GM12878 (cell line): ENCODE data around the gene LGI4. TPM values are rescaled to one million over a fixed set of nuclear protein-coding genes. Genes with fewer than 3 reads are reported as not detected.

Experiments used
- ATAC-seq: fragments of 200-7000 bp; cut with Tn5 transposase; 3 replicates; pipeline ENCODE4 v1.9.1; 2020; ENCODE audit warnings: mild to moderate bottlenecking, moderate library complexity
- BruUV-seq: library from RNA; stranded (reverse); fragments of 400-500 nt; replicated peaks from 2 replicates; lab custom pipeline; 2021; lab: Mats Ljungman, UMichigan
- CTCF ChIA-PET: fragments of 300-600 bp; sonication (Branson Sonifier 250); formaldehyde crosslinking; extraction: SDS; loops from one replicate; lab custom pipeline; 2021; ENCODE audit warnings: inconsistent platforms; lab: Yijun Ruan, JAX
- POLR2A ChIA-PET: fragments of 350-600 bp; formaldehyde crosslinking; extraction: SDS; loops from one replicate; lab custom pipeline; 2021; ENCODE audit warnings: inconsistent platforms; lab: Charles Lee
- RAD21 ChIA-PET: fragments of 300-600 bp; sonication (Branson Sonifier 250); formaldehyde crosslinking; loops from one replicate; lab custom pipeline; 2023; ENCODE audit warnings: antibody characterized with exemption; ENCODE audit not compliant: unreplicated experiment; lab: Charles Lee
- SMC1A ChIA-PET: fragments of 300-600 bp; sonication (Branson Sonifier 250); formaldehyde crosslinking; loops from one replicate; lab custom pipeline; 2023; ENCODE audit not compliant: unreplicated experiment, uncharacterized antibody; lab: Charles Lee
- DNase-seq: peaks from one replicate; pipeline ENCODE4 v3.0.0-alpha.2; 2011; ENCODE audit warnings: low read depth, low spot score
- FAIRE-seq: peaks from 3 replicates; lab custom pipeline; 2011; peaks lifted over from hg19 to GRCh38; lab: Jason Lieb, UNC
- H2AFZ ChIP-seq: 2 replicates; pipeline ENCODE4 v1.6.0; 2011; ENCODE audit warnings: low read depth, low read length, control low read depth; ENCODE audit not compliant: control insufficient read depth
- H3K27ac ChIP-seq: 2 replicates; pipeline ENCODE4 v1.5.1; 2011; ENCODE audit warnings: control low read depth; ENCODE audit not compliant: control insufficient read depth, insufficient read depth
- H3K27me3 ChIP-seq, 2 experiments: replicated peaks in 1 of 2; 2 replicates each; pipeline versions ENCODE4 v1.6.0 to v1.6.1; 2011; ENCODE audit warnings: low read length in 1 of 2; ENCODE audit not compliant: control insufficient read depth in 2 of 2, insufficient read depth in 2 of 2
- H3K36me3 ChIP-seq, 2 experiments: 2 replicates each; pipeline ENCODE4 v1.5.1; 2011; ENCODE audit warnings: low read length in 1 of 2; ENCODE audit not compliant: control insufficient read depth in 2 of 2, insufficient read depth in 2 of 2
- H3K4me1 ChIP-seq: 2 replicates; pipeline ENCODE4 v1.6.1; 2011; ENCODE audit warnings: mild to moderate bottlenecking, low read length, moderate library complexity, mixed read lengths; ENCODE audit not compliant: control insufficient read depth, insufficient read depth
- H3K4me2 ChIP-seq: 2 replicates; pipeline ENCODE4 v1.6.0; 2011; ENCODE audit warnings: control low read depth; ENCODE audit not compliant: control insufficient read depth, insufficient read depth
- H3K4me3 ChIP-seq: fragments of 200-600 bp; sonication (generic); 2 replicates; pipeline ENCODE4 v1.5.1; 2016
- H3K79me2 ChIP-seq: 2 replicates; pipeline ENCODE4 v1.6.0; 2011; ENCODE audit warnings: low read length; ENCODE audit not compliant: control insufficient read depth, insufficient read depth
- H3K9ac ChIP-seq: 2 replicates; pipeline ENCODE4 v1.8.0; 2011; ENCODE audit warnings: low read length, control low read depth, mixed read lengths; ENCODE audit not compliant: control insufficient read depth, insufficient read depth
- H3K9me3 ChIP-seq: replicated peaks from 3 replicates; pipeline ENCODE4 v1.5.1; 2011; ENCODE audit warnings: mild to moderate bottlenecking, low read length; ENCODE audit not compliant: control insufficient read depth, insufficient read depth
- H4K20me1 ChIP-seq: 2 replicates; pipeline ENCODE4 v1.6.0; 2011; ENCODE audit not compliant: control insufficient read depth, insufficient read depth
- ASH2L ChIP-seq: fragments of 300-600, 200-600 bp; sonication (generic); IDR thresholded peaks from 2 replicates; pipeline ENCODE4 v1.6.1; 2017; ENCODE audit warnings: low read depth, mild to moderate bottlenecking, borderline replicate concordance
- IKZF2 ChIP-seq, 2 experiments: fragments of 450-650 bp; IDR thresholded peaks; 2 replicates each; pipeline ENCODE4 v1.6.1; 2017; ENCODE audit warnings: mild to moderate bottlenecking in 2 of 2, moderate library complexity in 2 of 2
- WGBS: methylation state at CpG from one replicate; pipeline ENCODE4 v1.1.6; 2016; ENCODE audit warnings: low lambda C conversion rate; ENCODE audit not compliant: insufficient replicate concordance, insufficient coverage; ENCODE audit errors: missing lambda C conversion rate; 5-methylcytosine and 5-hydroxymethylcytosine counted together
- in situ Hi-C: fragments of 300-500 bp; cut with MboI; formaldehyde crosslinking; loops from 9 replicates; pipeline ENCODE4 v1.14.3; 2018; ENCODE audit warnings: mixed read lengths
- intact Hi-C: fragments of 100-400 bp; cut with micrococcal nuclease; formaldehyde crosslinking; loops from one replicate; pipeline ENCODE4 v1.14.2; 2022; ENCODE audit not compliant: unreplicated experiment
- polyA plus RNA-seq, 11 experiments: library from polyadenylated mRNA; depleted of rRNA in 4 of 11; unstranded in 6 of 11; stranded (reverse) in 5 of 11; fragments of >200 nt; fragmentation: Nextera tagmentation in 4 of 11; fragmentation: Illumina TruSeq in 1 of 11; extraction: Ambion mirVana in 4 of 11; extraction: Trizol in 1 of 11; gene quantifications; 1 replicate in 1 of 11; 2 replicates in 10 of 11; pipeline versions ENCODE4 v1.2.1 to v1.2.3, GENCODE V29; 2011 to 2016; ENCODE audit warnings: inconsistent platforms in 2 of 11, missing spikeins in 2 of 11, low read depth in 1 of 11
- total RNA-seq, 4 experiments: library from RNA; depleted of rRNA in 3 of 4; stranded (reverse); fragments of >200 nt in 3 of 4; fragmentation: Illumina TruSeq in 1 of 4; extraction: Trizol in 1 of 4; gene quantifications; 2 replicates each; pipeline versions ENCODE4 v1.2.1 to v1.2.3, GENCODE V29; 2013 to 2021
- TF ChIP-seq, protein P1 (sequence below): fragments of 450-650 bp; IDR thresholded peaks from 2 replicates; pipeline ENCODE4 v1.6.1; 2016; ENCODE audit warnings: mild to moderate bottlenecking, moderate library complexity, borderline replicate concordance
- TF ChIP-seq, protein P2 (sequence below): IDR thresholded peaks from 2 replicates; pipeline ENCODE4 v1.6.1; 2012; ENCODE audit warnings: low read length, inconsistent platforms
- TF ChIP-seq, protein P3 (sequence below): fragments of 450-650 bp; formaldehyde crosslinking; IDR thresholded peaks from 2 replicates; pipeline ENCODE4 v1.5.0; 2022; ENCODE audit warnings: mild to moderate bottlenecking, missing genetic modification characterization
- TF ChIP-seq, protein P4 (sequence below): IDR thresholded peaks from 2 replicates; pipeline ENCODE4 v1.6.1; 2012; ENCODE audit warnings: improper control_type of control experiment, low read depth, low read length; ENCODE audit not compliant: insufficient replicate concordance

Gene LGI4
- total and polyA plus RNA-seq, 10 of the 15 experiments (the other 5 are each of a cell fraction or from before 2014, with no cell fraction given): 0.11 TPM; not detected in 9

DNA sequence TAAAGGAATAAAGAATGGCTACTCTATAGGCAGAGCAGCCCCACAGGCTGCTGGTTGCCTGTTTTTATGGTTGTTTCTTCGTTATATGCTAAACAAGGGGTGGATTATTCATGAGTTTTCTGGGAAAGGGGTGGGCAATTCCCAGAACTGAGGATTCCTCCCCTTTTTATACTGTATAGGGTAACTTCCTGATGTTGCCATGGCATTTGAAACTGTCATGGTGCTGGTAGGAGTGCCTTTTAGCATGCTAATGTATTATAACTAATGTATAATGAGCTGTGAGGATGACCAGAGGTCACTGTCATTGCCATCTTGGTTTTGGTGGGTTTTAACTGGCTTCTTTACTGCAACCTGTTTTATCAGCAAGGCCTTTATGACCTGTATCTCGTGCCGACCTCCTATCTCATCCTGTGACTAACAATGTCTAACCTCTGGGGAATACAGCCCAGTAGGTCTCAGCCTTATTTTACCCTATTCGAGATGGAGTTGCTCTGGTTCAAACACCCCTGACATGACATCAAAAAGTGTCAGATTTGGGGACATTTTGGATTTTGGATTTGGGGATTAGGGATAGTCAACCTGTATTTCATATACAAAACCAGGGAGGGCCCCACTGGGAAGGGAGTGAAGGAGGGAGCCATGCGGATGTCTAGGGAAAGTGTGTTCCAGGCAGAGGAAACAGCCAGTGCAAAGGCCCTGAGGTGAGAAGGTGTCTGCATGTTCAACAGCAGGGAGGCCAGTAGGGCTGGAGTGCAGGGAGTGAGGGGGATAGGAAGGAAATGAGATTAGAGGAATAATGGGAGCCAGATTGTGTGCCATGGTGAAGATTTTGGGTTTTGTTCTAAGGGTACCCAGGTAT is 30.6 kb upstream of the LGI4 start:
- no peaks in the 10 kb centered on the region for H4K20me1 ChIP-seq
- RAD21 ChIA-PET: no interaction called here
- H3K27me3 ChIP-seq: no peaks in the 10 kb centered on the region
- H2AFZ ChIP-seq: no peak overlapping the region
- peaks cover 31 to 50% of the 10 kb centered on the region in 2 experiments for H3K36me3 ChIP-seq
- no peaks in the 10 kb centered on the region for H3K79me2 ChIP-seq
- intact Hi-C loops: no loop called here
- no peak overlapping the region for H3K9ac ChIP-seq
- 61% methylated on average over 5 of the region's 5 CpGs for WGBS
- peaks cover 11% of the 10 kb centered on the region; the same call in 1 of the 2 replicates for H3K4me1 ChIP-seq
- no peak overlapping the region for H3K4me2 ChIP-seq
- no peak for DNase-seq
- no peak overlapping the region for H3K4me3 ChIP-seq
- CTCF ChIA-PET: no interaction called here
- peaks cover 40% of the 10 kb centered on the region for H3K9me3 ChIP-seq
- SMC1A ChIA-PET: no interaction called here
- H3K27ac ChIP-seq: no peak overlapping the region
- FAIRE-seq: no peak
- POLR2A ChIA-PET: interaction anchor here (1.2 kb wide), 1 partner anchor 93 kb away, joined by 3 read pairs; no protein-coding TSS in a partner anchor
- no peak for ATAC-seq
- BruUV-seq: no TSS peak
- TF ChIP-seq, protein P1, sequence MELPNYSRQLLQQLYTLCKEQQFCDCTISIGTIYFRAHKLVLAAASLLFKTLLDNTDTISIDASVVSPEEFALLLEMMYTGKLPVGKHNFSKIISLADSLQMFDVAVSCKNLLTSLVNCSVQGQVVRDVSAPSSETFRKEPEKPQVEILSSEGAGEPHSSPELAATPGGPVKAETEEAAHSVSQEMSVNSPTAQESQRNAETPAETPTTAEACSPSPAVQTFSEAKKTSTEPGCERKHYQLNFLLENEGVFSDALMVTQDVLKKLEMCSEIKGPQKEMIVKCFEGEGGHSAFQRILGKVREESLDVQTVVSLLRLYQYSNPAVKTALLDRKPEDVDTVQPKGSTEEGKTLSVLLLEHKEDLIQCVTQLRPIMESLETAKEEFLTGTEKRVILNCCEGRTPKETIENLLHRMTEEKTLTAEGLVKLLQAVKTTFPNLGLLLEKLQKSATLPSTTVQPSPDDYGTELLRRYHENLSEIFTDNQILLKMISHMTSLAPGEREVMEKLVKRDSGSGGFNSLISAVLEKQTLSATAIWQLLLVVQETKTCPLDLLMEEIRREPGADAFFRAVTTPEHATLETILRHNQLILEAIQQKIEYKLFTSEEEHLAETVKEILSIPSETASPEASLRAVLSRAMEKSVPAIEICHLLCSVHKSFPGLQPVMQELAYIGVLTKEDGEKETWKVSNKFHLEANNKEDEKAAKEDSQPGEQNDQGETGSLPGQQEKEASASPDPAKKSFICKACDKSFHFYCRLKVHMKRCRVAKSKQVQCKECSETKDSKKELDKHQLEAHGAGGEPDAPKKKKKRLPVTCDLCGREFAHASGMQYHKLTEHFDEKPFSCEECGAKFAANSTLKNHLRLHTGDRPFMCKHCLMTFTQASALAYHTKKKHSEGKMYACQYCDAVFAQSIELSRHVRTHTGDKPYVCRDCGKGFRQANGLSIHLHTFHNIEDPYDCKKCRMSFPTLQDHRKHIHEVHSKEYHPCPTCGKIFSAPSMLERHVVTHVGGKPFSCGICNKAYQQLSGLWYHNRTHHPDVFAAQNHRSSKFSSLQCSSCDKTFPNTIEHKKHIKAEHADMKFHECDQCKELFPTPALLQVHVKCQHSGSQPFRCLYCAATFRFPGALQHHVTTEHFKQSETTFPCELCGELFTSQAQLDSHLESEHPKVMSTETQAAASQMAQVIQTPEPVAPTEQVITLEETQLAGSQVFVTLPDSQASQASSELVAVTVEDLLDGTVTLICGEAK: no peak
- TF ChIP-seq, protein P2, sequence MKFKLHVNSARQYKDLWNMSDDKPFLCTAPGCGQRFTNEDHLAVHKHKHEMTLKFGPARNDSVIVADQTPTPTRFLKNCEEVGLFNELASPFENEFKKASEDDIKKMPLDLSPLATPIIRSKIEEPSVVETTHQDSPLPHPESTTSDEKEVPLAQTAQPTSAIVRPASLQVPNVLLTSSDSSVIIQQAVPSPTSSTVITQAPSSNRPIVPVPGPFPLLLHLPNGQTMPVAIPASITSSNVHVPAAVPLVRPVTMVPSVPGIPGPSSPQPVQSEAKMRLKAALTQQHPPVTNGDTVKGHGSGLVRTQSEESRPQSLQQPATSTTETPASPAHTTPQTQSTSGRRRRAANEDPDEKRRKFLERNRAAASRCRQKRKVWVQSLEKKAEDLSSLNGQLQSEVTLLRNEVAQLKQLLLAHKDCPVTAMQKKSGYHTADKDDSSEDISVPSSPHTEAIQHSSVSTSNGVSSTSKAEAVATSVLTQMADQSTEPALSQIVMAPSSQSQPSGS: no peak
- TF ChIP-seq, protein P3, sequence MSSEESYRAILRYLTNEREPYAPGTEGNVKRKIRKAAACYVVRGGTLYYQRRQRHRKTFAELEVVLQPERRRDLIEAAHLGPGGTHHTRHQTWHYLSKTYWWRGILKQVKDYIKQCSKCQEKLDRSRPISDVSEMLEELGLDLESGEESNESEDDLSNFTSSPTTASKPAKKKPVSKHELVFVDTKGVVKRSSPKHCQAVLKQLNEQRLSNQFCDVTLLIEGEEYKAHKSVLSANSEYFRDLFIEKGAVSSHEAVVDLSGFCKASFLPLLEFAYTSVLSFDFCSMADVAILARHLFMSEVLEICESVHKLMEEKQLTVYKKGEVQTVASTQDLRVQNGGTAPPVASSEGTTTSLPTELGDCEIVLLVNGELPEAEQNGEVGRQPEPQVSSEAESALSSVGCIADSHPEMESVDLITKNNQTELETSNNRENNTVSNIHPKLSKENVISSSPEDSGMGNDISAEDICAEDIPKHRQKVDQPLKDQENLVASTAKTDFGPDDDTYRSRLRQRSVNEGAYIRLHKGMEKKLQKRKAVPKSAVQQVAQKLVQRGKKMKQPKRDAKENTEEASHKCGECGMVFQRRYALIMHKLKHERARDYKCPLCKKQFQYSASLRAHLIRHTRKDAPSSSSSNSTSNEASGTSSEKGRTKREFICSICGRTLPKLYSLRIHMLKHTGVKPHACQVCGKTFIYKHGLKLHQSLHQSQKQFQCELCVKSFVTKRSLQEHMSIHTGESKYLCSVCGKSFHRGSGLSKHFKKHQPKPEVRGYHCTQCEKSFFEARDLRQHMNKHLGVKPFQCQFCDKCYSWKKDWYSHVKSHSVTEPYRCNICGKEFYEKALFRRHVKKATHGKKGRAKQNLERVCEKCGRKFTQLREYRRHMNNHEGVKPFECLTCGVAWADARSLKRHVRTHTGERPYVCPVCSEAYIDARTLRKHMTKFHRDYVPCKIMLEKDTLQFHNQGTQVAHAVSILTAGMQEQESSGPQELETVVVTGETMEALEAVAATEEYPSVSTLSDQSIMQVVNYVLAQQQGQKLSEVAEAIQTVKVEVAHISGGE (CRISPR knock-in tag): no peak
- TF ChIP-seq, protein P4, sequence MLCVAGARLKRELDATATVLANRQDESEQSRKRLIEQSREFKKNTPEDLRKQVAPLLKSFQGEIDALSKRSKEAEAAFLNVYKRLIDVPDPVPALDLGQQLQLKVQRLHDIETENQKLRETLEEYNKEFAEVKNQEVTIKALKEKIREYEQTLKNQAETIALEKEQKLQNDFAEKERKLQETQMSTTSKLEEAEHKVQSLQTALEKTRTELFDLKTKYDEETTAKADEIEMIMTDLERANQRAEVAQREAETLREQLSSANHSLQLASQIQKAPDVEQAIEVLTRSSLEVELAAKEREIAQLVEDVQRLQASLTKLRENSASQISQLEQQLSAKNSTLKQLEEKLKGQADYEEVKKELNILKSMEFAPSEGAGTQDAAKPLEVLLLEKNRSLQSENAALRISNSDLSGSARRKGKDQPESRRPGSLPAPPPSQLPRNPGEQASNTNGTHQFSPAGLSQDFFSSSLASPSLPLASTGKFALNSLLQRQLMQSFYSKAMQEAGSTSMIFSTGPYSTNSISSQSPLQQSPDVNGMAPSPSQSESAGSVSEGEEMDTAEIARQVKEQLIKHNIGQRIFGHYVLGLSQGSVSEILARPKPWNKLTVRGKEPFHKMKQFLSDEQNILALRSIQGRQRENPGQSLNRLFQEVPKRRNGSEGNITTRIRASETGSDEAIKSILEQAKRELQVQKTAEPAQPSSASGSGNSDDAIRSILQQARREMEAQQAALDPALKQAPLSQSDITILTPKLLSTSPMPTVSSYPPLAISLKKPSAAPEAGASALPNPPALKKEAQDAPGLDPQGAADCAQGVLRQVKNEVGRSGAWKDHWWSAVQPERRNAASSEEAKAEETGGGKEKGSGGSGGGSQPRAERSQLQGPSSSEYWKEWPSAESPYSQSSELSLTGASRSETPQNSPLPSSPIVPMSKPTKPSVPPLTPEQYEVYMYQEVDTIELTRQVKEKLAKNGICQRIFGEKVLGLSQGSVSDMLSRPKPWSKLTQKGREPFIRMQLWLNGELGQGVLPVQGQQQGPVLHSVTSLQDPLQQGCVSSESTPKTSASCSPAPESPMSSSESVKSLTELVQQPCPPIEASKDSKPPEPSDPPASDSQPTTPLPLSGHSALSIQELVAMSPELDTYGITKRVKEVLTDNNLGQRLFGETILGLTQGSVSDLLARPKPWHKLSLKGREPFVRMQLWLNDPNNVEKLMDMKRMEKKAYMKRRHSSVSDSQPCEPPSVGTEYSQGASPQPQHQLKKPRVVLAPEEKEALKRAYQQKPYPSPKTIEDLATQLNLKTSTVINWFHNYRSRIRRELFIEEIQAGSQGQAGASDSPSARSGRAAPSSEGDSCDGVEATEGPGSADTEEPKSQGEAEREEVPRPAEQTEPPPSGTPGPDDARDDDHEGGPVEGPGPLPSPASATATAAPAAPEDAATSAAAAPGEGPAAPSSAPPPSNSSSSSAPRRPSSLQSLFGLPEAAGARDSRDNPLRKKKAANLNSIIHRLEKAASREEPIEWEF: no peak
- TF ChIP-seq ASH2L (no peak), IKZF2 (IDR thresholded peaks at IDR 0.05) (no peak)
- TF ChIP-seq, all 136 proteins: peak for 0
- in situ Hi-C loops: no loop called here
